Ishikawa (cell line): ENCODE measurements around the gene P2RY2.

ENCODE experiments used
- CEBPB ChIP-seq: IDR thresholded peaks from 2 replicates; pipeline ENCODE4 v1.6.1; 2012
- CREB1 ChIP-seq: IDR thresholded peaks from 2 replicates; pipeline ENCODE4 v1.6.1; 2012; ENCODE audit warnings: low read depth
- EGR1 ChIP-seq: IDR thresholded peaks from 2 replicates; pipeline ENCODE4 v1.6.1; 2012
- EP300 ChIP-seq: IDR thresholded peaks from 2 replicates; pipeline ENCODE4 v1.6.1; 2012; ENCODE audit warnings: borderline replicate concordance
- FOXM1 ChIP-seq: IDR thresholded peaks from 2 replicates; pipeline ENCODE4 v1.6.1; 2012; ENCODE audit warnings: low read depth, borderline replicate concordance
- MAX ChIP-seq: IDR thresholded peaks from 2 replicates; pipeline ENCODE4 v1.6.1; 2012
- NFIC ChIP-seq: IDR thresholded peaks from 2 replicates; pipeline ENCODE4 v1.6.1; 2012
- RAD21 ChIP-seq: IDR thresholded peaks from 2 replicates; pipeline ENCODE4 v1.6.1; 2012; ENCODE audit warnings: low read depth
- REST ChIP-seq: IDR thresholded peaks from 2 replicates; pipeline ENCODE4 v1.6.1; 2012; ENCODE audit warnings: low read depth, mild to moderate bottlenecking
- TAF1 ChIP-seq: IDR thresholded peaks from 2 replicates; pipeline ENCODE4 v1.6.1; 2012; ENCODE audit warnings: low read depth, mild to moderate bottlenecking
- TCF12 ChIP-seq: IDR thresholded peaks from 2 replicates; pipeline ENCODE4 v1.6.1; 2012; ENCODE audit warnings: low read depth
- TEAD4 ChIP-seq: IDR thresholded peaks from 2 replicates; pipeline ENCODE4 v1.6.1; 2012
- USF1 ChIP-seq: IDR thresholded peaks from 2 replicates; pipeline ENCODE4 v1.6.1; 2012
- YY1 ChIP-seq: IDR thresholded peaks from 2 replicates; pipeline ENCODE4 v1.6.1; 2012; ENCODE audit warnings: low read depth
- ZBTB7A ChIP-seq: IDR thresholded peaks from 2 replicates; pipeline ENCODE4 v1.6.1; 2012; ENCODE audit warnings: low read depth

P2RY2 gene

DNA sequence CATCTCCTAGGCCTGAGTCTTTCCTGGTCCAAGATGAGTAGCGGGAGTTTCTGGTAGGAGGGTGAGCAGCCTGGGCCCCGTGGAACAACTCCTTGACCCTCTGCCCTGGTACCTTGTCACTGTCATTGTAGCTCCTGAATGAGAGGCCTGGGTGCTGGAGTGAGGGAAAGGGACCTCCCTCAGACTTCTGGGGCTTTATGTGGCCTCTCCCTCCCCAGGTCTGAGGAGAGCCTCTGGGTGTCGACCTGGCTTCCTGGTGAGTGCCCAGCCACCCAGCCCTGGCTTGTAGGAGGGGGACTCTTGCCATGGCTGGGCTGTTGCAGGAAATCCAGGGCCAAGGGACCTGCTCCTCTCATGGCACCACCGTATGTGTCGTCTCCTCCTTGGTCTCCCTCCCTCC is 3.9 kb downstream of the P2RY2 start:
- TF ChIP-seq FOXM1 (no peak), MAX (no peak), EP300 (no peak)

- TF ChIP-seq RAD21 (no peak), USF1 (no peak), CREB1 (no peak), TEAD4 (no peak), EP300 (no peak), REST (no peak), TCF12 (no peak), YY1 (no peak), ZBTB7A (no peak), CEBPB (no peak), TAF1 (no peak), FOXM1 (no peak), NFIC (no peak), EGR1 (no peak), MAX (no peak)
These were observed 6.1 kb downstream of the P2RY2 start for GRCh38 chr11:73223998-73224730.

DNA sequence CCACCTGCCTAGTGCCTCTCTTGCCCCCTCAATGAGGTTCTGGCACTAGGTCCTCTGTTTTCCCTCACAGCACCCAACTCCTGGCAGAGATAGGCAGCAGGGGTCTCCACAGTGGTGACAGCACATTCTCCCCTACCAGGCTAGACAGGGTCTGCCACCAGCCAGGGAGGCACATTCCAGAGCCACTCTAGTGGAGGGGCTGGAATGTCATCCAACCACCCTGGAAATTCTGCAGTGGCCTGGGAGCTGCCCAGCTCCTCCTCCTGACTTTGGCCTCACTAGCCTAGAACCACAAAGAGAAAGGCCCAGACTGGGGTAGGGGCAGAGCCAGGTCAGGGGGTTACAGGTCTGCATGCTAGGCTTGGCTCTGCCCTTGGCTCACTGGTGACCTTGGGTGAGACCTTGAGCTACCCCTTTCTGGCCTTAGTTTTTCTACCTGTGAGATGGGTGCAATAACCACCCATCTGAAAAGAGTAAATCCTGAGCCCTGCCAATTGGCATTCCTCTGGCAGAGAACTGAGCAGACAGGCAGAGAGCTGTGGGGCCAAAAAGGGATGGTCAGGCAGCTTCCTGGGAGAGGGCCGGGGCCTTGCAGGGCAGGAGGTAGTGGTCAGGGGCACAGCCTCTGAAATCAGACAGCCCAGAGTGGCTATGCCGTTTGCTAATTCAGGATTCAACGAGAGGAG is 7.1 kb downstream of the P2RY2 start:
- TF ChIP-seq TCF12 (peak; percentile 20; the same call in 1 of the 2 replicates), RAD21 (no peak), CEBPB (no peak), EGR1 (no peak), REST (no peak), ZBTB7A (peak; percentile 37; the same call in 1 of the 2 replicates), MAX (no peak), TEAD4 (peak; percentile 90), CREB1 (no peak), TAF1 (no peak), NFIC (no peak), USF1 (no peak), EP300 (0 out of 2 replicates have a peak, but pooled peaks have one; percentile 35), YY1 (no peak), FOXM1 (no peak)

GRCh38 chr11:73225851-73226250 is 7.8 kb downstream of the P2RY2 start:
- TF ChIP-seq NFIC, result no peak
- TF ChIP-seq MAX, result no peak
- no peak for TF ChIP-seq EP300
- TF ChIP-seq YY1, result no peak
- TF ChIP-seq EGR1, result no peak
- TF ChIP-seq REST, result no peak
- TF ChIP-seq TAF1, result no peak
- no peak for TF ChIP-seq CEBPB
